Tibial nerve (tissue), 4 donors: ENCODE data around the gene RASSF4. TPM values are rescaled to one million over a fixed set of nuclear protein-coding genes. Genes with fewer than 3 reads are reported as not detected.

Source experiments
- DNase-seq, 2 donors: peaks; one replicate each; pipeline ENCODE4 v3.0.0-alpha.2; 2019; ENCODE audit warnings: low spot score in 2 of 2
- H3K27ac ChIP-seq, 4 donors: fragments of 200-600 bp; sonication (generic) in 3 of 4; one replicate each; pipeline ENCODE4 v1.5.1; 2017 to 2019; ENCODE audit warnings: mild to moderate bottlenecking in 1 of 4
- H3K27me3 ChIP-seq, 2 donors: fragments of 200-600 bp; sonication (generic) in 1 of 2; one replicate each; pipeline versions ENCODE4 v1.5.1 to v1.6.0; 2017 to 2019
- H3K36me3 ChIP-seq, 3 donors: fragments of 200-600 bp; sonication (generic); one replicate each; pipeline ENCODE4 v1.5.1; 2018 to 2019
- H3K4me1 ChIP-seq, 4 donors: fragments of 200-600 bp; sonication (generic) in 3 of 4; one replicate each; pipeline ENCODE4 v1.5.1; 2017 to 2019
- H3K4me3 ChIP-seq, 4 donors: fragments of 200-600 bp; sonication (generic) in 3 of 4; one replicate each; pipeline ENCODE4 v1.5.1; 2017 to 2019; ENCODE audit warnings: mild to moderate bottlenecking in 1 of 4, moderate library complexity in 1 of 4
- H3K9me3 ChIP-seq, 4 donors: fragments of 200-600 bp; sonication (generic) in 3 of 4; one replicate each; pipeline ENCODE4 v1.5.1; 2017 to 2019
- EP300 ChIP-seq, 2 donors: sonication (generic); formaldehyde crosslinking; IDR thresholded peaks; one replicate each; pipeline ENCODE4 v1.6.1; 2017; ENCODE audit warnings: antibody characterized with exemption in 2 of 2, mild to moderate bottlenecking in 1 of 2
- POLR2A ChIP-seq, 2 donors: fragments of 450-650 bp; IDR thresholded peaks; one replicate each; pipeline ENCODE4 v1.6.1; 2017; ENCODE audit warnings: antibody characterized with exemption in 2 of 2, mild to moderate bottlenecking in 2 of 2, moderate library complexity in 2 of 2
- WGBS, 2 donors: methylation state at CpG; one replicate each; pipeline ENCODE4 v1.1.5; 2018; 5-methylcytosine and 5-hydroxymethylcytosine counted together
- total RNA-seq, 4 donors: library from RNA; depleted of rRNA; stranded (reverse); fragments of >200 nt; gene quantifications; one replicate each; pipeline ENCODE4 v1.1.0, GENCODE V29; 2016
- TF ChIP-seq, protein P1 (sequence below), 5 experiments: fragments of 200-600 bp in 3 of 5; fragments of 450-650 bp in 2 of 5; sonication (generic) in 3 of 5; IDR thresholded peaks; one replicate each; pipeline ENCODE4 v1.5.1; 2016 to 2019; ENCODE audit warnings: antibody characterized with exemption in 5 of 5, mild to moderate bottlenecking in 3 of 5, moderate library complexity in 2 of 5

The RASSF4 gene
- total RNA-seq, 4 donors from 2014 or later, result 153 to 275 (median 185) TPM

DNA sequence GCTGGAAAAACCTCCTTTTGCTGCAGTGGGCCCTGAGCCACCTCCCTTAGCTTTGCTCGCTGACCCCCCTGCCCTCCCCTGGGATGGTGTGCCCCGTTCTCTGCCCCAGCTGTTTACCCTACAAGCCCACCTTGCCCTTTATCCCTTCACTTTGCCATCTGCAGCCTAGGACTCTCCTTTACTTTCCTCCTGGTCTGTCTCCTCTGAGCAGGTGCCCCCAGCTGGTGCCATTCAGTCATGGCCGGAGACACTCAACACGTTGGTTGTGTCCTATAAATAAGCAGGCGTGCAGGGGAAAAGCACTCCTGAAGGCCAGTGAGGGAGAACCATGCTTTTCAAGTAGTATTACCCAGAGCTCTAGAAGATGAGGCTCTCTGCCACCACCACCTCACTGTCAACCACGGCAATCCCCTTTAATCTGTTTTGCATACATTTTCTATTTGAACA is 6.1 kb downstream of the RASSF4 start:
- Histone ChIP-seq H3K36me3 (peaks cover 0 to 21% (median 0%) of the 10 kb centered on the region in 3 donors), H3K4me3 (peak overlapping the region in 1 of 4 donors; percentile 15), H3K27ac (peak overlapping the region; percentile 79 to 94 (median 91)), H3K27me3 (no peaks in the 10 kb centered on the region), H3K4me1 (peaks cover 8 to 92% (median 63%) of the 10 kb centered on the region in 4 donors), H3K9me3 (no peaks in the 10 kb centered on the region)
- 68 to 77% methylated on average over 6 of the region's 6 CpGs for WGBS, 2 donors
- no peak for DNase-seq
- TF ChIP-seq POLR2A (IDR thresholded peaks at IDR 0.05) (no peak), EP300 (IDR thresholded peaks at IDR 0.05) (no peak)
- TF ChIP-seq, protein P1, sequence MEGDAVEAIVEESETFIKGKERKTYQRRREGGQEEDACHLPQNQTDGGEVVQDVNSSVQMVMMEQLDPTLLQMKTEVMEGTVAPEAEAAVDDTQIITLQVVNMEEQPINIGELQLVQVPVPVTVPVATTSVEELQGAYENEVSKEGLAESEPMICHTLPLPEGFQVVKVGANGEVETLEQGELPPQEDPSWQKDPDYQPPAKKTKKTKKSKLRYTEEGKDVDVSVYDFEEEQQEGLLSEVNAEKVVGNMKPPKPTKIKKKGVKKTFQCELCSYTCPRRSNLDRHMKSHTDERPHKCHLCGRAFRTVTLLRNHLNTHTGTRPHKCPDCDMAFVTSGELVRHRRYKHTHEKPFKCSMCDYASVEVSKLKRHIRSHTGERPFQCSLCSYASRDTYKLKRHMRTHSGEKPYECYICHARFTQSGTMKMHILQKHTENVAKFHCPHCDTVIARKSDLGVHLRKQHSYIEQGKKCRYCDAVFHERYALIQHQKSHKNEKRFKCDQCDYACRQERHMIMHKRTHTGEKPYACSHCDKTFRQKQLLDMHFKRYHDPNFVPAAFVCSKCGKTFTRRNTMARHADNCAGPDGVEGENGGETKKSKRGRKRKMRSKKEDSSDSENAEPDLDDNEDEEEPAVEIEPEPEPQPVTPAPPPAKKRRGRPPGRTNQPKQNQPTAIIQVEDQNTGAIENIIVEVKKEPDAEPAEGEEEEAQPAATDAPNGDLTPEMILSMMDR (IDR thresholded peaks at IDR 0.05), result no peak

DNA sequence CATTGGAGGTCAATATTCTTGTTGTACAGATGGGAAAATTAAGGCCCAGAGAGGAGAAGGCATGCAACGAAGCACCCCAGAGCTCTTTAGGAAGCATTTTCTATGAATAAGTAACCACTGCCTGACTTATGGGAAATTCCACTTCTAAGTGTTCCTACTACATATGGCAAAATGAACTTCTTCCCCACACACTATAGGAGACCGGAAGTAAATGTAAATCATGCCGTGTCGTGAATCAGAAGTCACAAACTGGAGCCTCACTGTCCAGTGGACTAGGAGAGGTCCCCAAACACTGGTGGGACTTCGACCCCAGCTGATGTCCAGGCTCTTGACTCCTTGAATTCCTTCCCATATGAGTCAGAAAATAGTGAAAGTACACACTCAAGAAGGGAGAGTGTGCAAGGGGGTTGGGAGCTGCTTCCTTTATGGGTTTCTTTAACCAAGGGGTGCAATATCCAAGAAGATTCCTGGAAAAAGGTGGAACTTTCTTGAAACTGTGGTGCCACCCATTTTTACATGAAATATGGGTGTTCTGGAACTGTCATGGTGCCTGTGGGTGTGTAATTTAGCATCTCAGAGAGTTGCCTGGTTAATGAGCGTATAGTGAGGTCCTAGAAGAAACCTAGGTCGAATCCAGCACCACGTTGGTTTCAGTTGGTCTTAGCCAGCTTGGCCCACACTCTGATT is 6.7 kb downstream of the RASSF4 start:
- WGBS, 2 donors, result 41 to 55% methylated on average over 8 of the region's 8 CpGs
- Histone ChIP-seq H3K4me1 (peaks cover 8 to 96% (median 60%) of the 10 kb centered on the region in 4 donors), H3K36me3 (peaks cover 0 to 27% (median 0%) of the 10 kb centered on the region in 3 donors), H3K27me3 (no peaks in the 10 kb centered on the region), H3K9me3 (no peaks in the 10 kb centered on the region), H3K4me3 (no peak overlapping the region), H3K27ac (peak overlapping the region; percentile 79 to 94 (median 91))
- no peak for DNase-seq
- TF ChIP-seq, protein P1 (IDR thresholded peaks at IDR 0.05), result no peak
- TF ChIP-seq EP300 (IDR thresholded peaks at IDR 0.05) (no peak), POLR2A (IDR thresholded peaks at IDR 0.05) (no peak)

DNA sequence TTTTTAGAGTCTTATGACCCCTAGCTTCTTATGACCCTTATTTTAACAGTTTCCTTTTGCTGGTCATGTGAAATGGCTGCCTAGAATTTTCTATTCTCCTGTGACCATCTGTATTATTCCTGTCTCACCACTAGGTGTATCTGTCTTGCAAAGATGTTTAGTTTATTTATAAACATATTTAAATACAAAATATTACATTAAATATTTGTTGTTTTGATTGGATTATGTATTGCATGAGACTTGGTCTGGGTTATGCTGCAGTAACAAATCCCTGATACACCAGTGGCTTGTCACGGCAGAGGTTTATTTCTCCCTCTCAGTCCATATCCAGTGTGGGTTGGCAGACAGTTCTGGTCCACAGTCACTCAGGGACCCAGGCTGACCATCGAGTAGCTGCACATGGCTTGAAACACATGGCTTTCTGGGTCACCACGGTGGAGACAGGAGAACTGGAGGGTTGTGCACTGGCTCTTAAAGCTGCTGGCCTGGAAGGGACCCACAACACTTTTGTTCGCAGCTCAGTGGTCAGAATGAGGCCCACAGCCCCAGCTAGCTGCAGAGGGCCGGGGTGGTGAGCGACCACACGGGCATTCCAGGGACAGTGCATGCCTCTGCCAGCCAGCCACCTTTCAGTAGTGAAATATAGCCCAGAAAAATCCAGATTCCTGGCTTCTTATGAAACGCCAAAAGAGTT is 7.4 kb downstream of the RASSF4 start:
- H3K4me1 ChIP-seq, result peaks cover 8 to 94% (median 58%) of the 10 kb centered on the region in 4 donors
- peaks cover 0 to 34% (median 0%) of the 10 kb centered on the region in 3 donors for H3K36me3 ChIP-seq
- peak overlapping the region; percentile 79 to 94 (median 91) for H3K27ac ChIP-seq
- WGBS, 2 donors, result 44 to 50% methylated on average over 7 to 8 of the region's 8 CpGs
- no peaks in the 10 kb centered on the region for H3K27me3 ChIP-seq
- DNase-seq, result no peak
- TF ChIP-seq POLR2A (IDR thresholded peaks at IDR 0.05) (no peak), EP300 (IDR thresholded peaks at IDR 0.05) (no peak)
- TF ChIP-seq, protein P1 (IDR thresholded peaks at IDR 0.05), result peak in 1 of 5 experiments; percentile 7
- H3K9me3 ChIP-seq, result no peaks in the 10 kb centered on the region
- H3K4me3 ChIP-seq, result peak overlapping the region in 1 of 4 donors; percentile 15

DNA sequence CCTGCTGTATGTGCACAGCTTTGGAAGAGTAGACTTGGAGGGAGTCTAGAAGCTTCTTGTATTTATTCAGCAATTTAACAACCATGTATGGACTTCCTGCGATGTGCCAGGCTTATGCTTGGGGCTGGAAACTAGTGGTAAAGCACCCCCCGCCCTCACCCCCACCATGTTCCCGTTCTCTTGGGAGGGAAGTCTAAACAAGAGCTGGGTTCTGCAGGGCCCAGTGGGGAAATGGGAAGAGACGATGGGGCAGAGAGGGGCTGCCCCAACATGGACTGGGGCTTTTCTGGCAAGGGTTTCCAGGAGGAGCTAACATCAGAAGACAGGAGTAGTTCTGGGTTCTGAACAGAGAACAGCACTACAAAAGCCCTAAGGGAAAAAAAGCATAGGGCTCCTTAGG is 8.0 kb downstream of the RASSF4 start:
- Histone ChIP-seq H3K9me3 (no peaks in the 10 kb centered on the region), H3K4me3 (peak overlapping the region in 3 of 4 donors; percentile 0 to 17 (median 15)), H3K27ac (peak overlapping the region; percentile 63 to 94 (median 80)), H3K36me3 (peaks cover 0 to 40% (median 0%) of the 10 kb centered on the region in 3 donors), H3K4me1 (peaks cover 8 to 94% (median 59%) of the 10 kb centered on the region in 4 donors), H3K27me3 (no peaks in the 10 kb centered on the region)
- DNase-seq, result no peak
- WGBS, 2 donors, result 41 to 42% methylated on average over 4 of the region's 4 CpGs
- no peak for TF ChIP-seq EP300 (IDR thresholded peaks at IDR 0.05)
- TF ChIP-seq POLR2A (IDR thresholded peaks at IDR 0.05), result no peak
- TF ChIP-seq, protein P1 (IDR thresholded peaks at IDR 0.05), result no peak

DNA sequence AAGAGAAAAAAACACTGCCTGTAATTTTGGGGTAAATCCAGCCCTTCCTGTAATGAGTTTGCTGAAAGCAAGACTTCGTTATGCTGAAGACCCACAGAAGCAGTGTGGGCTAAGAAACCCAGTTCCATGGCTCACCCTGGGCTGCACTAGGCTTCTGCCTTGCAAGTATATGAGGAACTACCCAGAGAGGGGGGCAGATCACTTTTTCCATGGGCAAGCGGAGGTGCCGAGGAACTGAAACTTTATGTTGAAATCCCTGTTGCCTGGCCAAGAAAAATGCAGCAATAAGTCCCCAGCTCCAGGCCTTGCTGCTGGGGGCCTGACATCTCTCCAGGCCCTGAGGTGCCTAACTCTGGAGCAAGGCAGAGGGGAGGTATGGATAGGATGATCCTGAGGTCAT is 8.5 kb downstream of the RASSF4 start:
- Histone ChIP-seq H3K36me3 (peaks cover 0 to 45% (median 0%) of the 10 kb centered on the region in 3 donors), H3K27me3 (no peaks in the 10 kb centered on the region), H3K4me3 (peak overlapping the region in 2 of 4 donors; percentile 0 to 15), H3K4me1 (peaks cover 8 to 94% (median 64%) of the 10 kb centered on the region in 4 donors), H3K9me3 (no peaks in the 10 kb centered on the region), H3K27ac (peak overlapping the region; percentile 63 to 94 (median 80))
- TF ChIP-seq, protein P1 (IDR thresholded peaks at IDR 0.05), result no peak
- TF ChIP-seq EP300 (IDR thresholded peaks at IDR 0.05) (peak in 1 of 2 donors; percentile 80), POLR2A (IDR thresholded peaks at IDR 0.05) (no peak)
- WGBS, 2 donors, result 8 to 20% methylated on average over 3 of the region's 3 CpGs
- peak in 1 of 2 donors; percentile 69 for DNase-seq
